CD4-positive, alpha-beta T cell treated with Interleukin-4 for 1 hour (primary cell): ENCODE measurements around the gene GLRX5.

Experiments
- DNase-seq, 2 donors: peaks; one replicate each; pipeline ENCODE4 v3.0.0-alpha.2; 2020 to 2022

The GLRX5 gene

GRCh38 chr14:95536036-95536593 lies 1.3 kb downstream of the GLRX5 start:
- DNase-seq, result no peak

GRCh38 chr14:95536671-95537070 lies 1.8 kb downstream of the GLRX5 start:
- DNase-seq, result no peak

GRCh38 chr14:95537298-95538089 lies 2.6 kb downstream of the GLRX5 start:
- no peak for DNase-seq

- DNase-seq, result no peak
These were observed 4.1 kb downstream of the GLRX5 start for GRCh38 chr14:95538801-95539509.

- no peak for DNase-seq
These were observed 5.5 kb downstream of the GLRX5 start for GRCh38 chr14:95540236-95540855.

- no peak for DNase-seq
These were observed 6.5 kb downstream of the GLRX5 start for GRCh38 chr14:95541346-95541745.

GRCh38 chr14:95541932-95542930 lies 7.4 kb downstream of the GLRX5 start:
- no peak for DNase-seq

GRCh38 chr14:95543021-95543420 lies 8.2 kb downstream of the GLRX5 start:
- DNase-seq, result no peak

GRCh38 chr14:95544588-95544987 lies 9.7 kb downstream of the GLRX5 start:
- no peak for DNase-seq

- DNase-seq, result no peak
These were observed 10.8 kb downstream of the GLRX5 start for GRCh38 chr14:95545515-95546168.

GRCh38 chr14:95547272-95547625 lies 12.4 kb downstream of the GLRX5 start:
- DNase-seq, result no peak

GRCh38 chr14:95547626-95548327 lies 12.9 kb downstream of the GLRX5 start:
- DNase-seq, result no peak

GRCh38 chr14:95548328-95548929 lies 13.6 kb downstream of the GLRX5 start:
- no peak for DNase-seq

GRCh38 chr14:95549656-95550585 lies 15.1 kb downstream of the GLRX5 start:
- DNase-seq, result no peak

- DNase-seq, result no peak
These were observed 16.6 kb downstream of the GLRX5 start for GRCh38 chr14:95551435-95551834.

- no peak for DNase-seq
These were observed 18.3 kb downstream of the GLRX5 start for GRCh38 chr14:95553141-95553540.

- DNase-seq, result no peak
These were observed 20.2 kb downstream of the GLRX5 start for GRCh38 chr14:95555053-95555452.

- DNase-seq, result no peak
These were observed 22.4 kb downstream of the GLRX5 start for GRCh38 chr14:95557291-95557690.

GRCh38 chr14:95557832-95558231 lies 23.0 kb downstream of the GLRX5 start:
- DNase-seq, result no peak

GRCh38 chr14:95559203-95559602 lies 24.4 kb downstream of the GLRX5 start:
- no peak for DNase-seq
